ENCODE results near the gene VN1R5.
"Not testable (repeated sequence)": the region's sequence is repeated elsewhere in the genome, so short reads cannot be mapped to it uniquely, and the experiment has no call there.

Gene VN1R5

DNA sequence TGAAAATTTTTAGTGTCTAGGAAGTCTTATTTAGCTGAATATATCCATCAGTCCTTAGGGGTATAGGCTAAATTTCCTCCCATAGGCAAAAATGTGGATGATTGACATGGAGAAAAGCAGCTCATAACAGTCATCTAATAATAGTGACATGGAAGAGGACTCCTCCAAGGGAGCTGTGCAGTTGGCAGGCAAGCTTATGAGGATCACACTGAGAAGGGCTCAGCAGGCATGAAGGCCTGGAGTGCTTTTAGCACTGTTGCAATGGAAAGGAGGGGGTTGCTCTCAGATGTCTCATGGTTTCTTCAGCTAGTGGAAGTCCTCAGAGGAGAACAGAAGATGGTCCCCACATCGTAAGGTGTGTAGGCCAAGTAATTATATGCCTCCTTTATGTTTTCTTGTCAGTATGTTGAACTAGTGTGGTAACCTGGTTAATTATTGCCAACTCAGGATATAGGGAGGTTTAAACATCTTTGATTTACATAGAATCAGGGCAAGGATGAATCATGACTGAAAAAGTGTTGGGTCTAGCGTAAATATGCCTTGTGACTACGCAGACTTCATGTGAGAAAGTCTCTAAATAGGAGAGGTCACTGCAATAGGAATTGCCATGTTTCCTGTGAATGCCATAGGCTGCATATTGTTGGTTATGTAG is 18.9 kb downstream of the VN1R5 start:
- DNase-seq = no peak

DNA sequence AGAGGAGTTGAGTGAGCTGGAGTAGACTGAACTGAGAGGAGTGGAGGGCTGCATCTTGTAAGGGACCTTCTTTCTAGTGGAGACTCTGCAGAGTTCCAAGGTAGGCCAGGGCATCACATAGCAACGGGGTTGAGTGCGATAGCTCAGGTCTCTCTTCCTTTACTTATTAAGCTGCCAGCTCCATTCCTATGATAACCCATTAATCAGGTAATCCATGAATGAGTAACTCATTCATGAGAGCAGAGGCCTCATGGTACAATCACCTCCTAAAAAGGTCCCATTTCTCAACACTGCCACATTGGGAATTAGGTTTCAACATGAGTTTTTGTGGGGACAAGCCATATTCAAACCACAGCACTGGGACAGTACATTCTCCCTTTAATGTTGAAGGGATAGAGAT is 21.3 kb downstream of the VN1R5 start:
- no peak for DNase-seq

DNA sequence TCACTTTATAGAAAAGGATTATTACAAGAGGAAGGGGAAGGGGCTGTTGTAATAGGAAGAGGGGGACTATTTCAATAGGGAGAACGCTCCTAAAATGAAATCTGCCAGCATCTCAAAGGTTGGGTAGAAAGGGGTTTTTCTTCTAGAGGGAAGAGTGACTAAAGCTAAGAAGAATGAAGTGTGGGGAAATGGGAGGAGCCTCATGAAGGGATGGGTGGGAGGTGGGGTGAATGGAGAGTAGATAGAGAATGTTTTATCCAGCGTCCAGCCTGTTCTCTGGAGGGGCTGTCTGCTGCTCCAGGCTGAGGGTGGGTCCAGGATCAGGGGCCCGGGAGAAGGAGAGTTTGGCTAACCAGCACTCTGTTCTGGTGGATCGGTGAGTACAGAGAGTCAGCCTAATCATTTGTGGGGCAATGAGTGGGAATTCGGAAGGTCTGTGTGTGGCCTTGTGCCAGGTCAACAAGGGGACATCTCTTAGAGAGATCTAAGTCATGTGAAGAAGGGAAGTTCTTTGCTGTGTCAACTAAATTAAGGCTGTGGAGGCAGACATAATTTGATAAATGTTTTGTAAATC is 25.2 kb downstream of the VN1R5 start:
- DNase-seq = no peak

DNA sequence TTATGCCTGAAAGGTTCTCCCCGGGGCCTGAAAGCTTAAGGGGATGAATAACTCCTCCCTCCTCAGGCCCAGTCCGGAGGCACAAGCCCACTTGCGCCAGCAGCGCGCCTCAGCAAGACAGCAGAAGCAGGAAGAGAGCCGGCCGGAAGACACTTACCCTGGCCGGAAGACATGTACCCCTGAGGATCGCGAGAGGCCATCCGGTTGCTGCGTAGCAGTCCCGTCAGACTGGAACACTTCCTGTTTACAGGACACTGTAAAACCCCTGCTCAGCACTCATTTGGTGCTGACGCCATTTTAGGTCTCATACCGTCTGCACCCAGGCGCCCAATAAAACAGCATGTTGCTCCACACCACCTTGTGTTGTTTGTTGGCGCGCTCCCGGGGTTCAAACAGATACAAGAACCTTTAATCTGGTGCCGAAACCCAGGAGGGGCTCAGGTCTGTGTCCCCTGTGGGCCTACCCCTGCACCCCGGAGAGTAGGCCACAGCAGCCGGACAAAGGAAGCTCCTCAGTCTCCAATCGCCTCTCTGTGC is 30.3 kb downstream of the VN1R5 start:
- DNase-seq = no peak

DNA sequence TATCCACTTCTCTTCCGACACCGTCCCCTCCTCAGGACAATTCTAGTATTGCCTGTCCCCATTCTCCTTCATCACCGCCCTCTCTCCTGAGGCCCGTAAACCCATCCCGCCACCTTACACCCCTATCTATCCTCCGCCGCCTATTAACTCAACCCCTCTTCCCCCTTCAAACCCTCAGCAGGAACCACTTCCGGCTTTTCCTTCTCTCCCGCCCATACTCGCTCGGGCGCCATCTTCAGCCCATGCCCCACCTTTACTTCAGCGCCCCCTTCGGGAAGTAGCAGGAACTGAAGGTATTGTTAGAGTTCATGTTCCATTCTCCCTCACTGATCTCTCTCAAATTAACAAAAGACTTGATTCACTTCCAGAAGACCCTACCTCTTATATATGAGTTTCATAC is 31.6 kb downstream of the VN1R5 start:
- no peak for DNase-seq

DNA sequence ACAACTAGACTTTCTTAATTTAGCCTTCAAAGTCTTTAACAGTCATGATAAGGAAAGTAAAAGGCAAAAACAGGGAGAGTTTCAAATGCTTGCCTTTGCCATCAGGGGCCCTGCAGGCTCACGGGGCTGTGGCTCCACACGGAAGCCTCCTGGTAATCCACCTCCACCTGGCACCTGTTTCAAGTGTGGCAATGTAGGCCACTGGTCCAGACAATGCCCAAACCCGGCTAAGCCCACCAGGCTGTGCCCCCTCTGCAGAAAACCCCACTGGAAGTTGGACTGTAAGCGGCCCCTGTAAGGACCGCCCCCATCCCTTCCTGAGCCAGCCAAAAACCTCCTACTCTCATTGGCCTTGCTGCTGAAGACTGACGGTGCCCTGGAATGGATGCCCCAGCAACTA is 32.5 kb downstream of the VN1R5 start:
- no peak for DNase-seq

DNA sequence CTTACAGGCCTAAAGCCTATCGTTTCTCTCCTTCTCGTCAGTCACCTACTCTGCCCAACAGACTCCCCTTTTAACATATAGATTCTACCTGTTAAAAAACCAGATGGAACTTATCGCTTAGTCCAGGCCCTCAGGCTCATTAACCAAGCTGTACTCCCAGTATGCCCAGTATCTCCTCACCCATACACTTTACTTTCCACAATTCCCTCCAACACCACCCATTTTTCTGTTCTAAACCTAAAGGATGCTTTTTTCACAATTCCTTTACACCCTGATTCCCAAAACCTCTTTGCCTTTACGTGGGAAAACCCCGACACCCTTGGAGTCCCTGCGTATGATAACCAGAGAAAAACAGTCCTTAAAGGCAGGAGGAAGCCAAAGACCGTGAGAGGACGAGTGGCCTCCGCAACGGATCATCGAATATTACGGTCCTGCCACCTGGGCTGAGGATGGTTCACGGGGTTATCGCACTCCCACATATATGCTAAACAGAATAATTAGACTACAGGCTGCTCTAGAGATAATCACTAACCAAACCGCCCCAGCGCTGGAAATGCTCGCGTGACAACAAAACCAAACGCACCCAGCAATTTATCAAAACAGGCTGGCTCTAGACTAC is 33.5 kb downstream of the VN1R5 start:
- not testable (repeated sequence) for DNase-seq

DNA sequence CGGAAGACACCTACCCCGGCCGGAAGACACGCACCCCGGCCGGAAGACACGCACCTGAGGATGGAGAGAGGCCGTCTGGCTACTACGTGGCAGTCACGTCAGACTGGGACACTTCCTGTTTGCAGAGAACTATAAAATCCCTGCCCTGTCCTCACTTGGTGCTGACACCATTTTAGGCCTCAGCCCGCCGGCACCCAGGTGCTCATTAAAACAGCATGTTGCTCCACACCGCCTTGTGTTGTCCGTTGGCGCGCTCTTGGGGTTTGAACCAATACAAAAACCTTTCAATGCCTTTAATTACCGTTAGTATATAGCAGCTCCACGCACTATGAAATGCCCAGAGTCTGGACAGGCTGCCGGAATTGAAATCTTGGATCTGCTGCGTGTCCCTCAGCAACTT is 34.7 kb downstream of the VN1R5 start:
- DNase-seq = no peak

DNA sequence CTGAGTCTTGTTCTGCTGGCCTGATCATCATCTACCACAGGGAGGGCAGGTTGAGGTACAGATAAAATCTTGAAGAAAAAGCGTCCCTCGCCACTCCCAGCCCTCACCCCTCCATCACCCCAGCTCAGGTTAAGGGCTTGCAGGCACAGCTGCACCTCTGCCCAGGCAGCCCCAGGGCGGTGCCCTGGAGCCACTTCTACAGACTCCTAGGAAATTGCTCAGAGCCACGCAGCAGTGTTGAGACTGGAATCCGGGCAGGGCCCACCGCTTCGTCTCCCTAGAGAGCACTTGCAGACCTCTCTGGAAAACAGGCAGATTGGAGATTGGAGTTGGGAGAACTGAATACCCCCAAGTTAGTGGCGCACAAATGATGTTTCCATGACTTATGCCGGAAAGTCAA is 35.3 kb downstream of the VN1R5 start:
- no peak for DNase-seq

DNA sequence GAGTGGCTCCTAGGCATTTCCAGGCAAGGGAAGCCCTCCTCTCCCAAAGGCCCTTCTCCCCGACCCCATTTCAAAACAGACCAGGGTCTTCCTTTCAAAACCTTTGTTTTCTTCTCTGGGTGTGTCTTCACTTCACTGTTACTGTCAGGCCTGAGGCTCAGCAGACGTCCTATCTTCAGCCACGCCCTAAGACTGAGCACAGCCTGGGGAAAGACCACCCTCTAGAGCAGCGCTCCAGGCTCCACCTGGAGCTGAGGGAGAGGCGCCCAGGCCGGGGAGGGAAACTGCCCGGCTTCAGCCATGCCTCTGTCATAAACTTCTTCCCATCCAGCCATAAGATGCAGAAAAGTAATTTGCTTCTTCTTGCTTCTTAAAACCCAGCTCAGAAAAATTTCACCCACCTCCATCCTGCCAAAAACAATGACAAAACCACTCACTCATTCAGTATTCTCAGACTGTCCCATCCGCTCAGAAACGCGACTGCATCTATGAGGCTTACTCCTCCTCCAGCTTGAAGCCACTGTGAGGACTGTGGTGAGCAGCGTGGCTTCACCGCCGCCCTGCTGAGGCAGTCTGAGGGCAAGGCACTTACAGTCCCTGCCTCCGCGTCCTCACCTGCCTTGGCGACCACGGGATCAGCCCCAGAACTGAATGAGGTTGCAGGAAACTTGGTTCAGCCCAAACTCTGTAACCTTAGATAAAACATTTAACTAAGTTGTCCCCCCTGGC is 36.1 kb downstream of the VN1R5 start:
- DNase-seq = no peak

DNA sequence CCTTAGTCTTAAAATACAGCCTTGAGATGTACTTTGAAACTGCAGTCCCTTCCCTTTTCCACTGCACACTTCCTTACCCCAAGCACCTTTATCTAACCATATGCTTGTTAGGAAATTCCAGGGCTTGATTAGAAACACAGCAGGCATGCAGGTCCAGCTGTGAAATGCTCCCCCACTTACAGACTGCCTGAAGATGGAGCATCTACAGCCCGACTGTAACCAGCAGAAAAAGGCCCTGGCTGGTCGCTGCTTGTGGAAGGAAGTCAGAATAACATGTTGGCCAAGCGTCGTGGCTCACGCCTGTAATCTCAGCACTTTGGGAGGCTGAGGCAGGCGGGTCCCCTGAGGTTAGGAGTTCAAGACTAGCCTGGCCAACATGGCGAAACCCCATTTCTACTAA is 37.2 kb downstream of the VN1R5 start:
- no peak for DNase-seq

DNA sequence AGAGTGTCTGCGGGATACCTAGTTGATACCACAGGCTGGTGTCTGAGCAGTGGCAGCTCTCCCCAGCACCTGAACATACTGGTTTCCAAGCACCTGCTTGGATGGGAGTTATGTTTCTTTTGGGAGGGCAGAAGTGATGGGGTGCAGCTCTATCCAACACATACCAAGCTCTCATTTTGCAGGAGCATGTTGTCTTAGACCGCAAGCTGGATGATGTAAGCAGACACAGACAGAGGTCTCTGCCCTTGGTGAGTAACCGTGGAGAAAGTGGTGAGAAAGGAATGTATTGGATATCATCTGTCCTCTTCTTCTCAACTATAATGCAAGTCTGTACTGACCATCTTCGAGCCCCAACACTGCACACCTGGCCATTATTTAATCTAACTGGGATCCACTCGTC is 38.4 kb downstream of the VN1R5 start:
- DNase-seq = no peak

DNA sequence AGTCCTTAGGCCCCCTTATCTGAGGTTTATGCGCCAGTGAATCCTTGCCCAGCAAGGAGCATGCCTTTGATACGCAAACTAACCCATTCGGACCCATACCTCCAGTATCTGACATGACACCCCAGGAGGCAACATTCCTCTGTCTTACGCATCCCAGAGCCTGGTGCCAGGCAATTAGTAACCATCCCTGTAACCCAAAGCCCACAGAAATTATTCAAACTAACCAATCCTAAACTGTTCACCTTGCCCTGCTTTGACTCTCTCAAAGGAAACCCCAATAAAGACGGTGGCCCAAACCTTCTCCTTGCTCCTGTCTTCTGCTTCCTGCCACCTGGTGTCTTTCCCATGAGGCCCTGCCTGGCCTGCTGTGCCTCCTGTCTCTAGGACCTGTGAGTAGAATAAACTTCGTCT is 39.4 kb downstream of the VN1R5 start:
- DNase-seq = no peak

DNA sequence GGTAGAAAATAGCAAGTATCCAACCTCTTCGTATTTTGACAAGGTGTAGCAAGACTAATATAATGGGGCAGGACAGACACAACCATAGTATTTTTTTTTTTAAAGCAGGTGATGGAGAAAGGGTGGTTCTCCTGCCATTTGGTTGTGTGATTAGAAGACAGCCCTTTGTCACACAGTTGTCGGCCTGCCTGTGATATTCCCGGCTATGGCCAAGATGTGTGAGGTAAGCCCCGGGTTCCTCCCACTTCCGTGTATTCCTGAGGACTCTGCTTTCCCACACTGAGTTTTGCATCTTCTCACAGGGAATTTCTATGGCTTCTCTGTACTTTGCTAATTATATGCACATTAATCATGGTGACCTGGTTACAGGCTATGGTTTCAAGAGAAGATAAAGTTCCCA is 39.9 kb downstream of the VN1R5 start:
- DNase-seq = no peak

DNA sequence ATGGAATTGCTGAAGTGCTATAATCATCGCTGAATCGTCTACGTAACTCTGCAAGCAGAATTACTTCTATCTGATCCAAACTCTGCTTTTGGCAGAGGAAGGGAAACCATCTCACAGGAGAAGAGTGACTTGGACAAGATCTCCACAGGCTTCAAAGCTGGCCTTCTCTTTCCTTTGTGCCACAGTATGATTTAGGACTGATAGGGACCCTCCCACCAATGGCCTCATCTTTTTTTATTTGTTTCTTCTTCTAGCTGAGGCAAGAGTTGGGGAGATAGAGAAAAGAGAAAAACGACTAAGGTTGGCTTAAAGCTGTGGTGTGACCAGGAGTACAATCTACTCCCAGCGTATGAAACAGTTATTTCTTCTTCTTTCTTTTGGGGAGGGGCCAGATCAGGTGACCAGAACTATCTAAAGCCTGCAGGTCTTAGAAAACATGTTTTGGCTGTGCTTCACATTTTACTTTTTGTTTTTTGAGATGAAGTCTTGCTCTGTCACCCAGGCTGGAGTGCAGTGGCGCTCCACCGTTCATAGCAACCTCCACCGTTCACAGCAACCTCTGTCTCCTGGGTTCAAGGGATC is 40.8 kb downstream of the VN1R5 start:
- DNase-seq = no peak

DNA sequence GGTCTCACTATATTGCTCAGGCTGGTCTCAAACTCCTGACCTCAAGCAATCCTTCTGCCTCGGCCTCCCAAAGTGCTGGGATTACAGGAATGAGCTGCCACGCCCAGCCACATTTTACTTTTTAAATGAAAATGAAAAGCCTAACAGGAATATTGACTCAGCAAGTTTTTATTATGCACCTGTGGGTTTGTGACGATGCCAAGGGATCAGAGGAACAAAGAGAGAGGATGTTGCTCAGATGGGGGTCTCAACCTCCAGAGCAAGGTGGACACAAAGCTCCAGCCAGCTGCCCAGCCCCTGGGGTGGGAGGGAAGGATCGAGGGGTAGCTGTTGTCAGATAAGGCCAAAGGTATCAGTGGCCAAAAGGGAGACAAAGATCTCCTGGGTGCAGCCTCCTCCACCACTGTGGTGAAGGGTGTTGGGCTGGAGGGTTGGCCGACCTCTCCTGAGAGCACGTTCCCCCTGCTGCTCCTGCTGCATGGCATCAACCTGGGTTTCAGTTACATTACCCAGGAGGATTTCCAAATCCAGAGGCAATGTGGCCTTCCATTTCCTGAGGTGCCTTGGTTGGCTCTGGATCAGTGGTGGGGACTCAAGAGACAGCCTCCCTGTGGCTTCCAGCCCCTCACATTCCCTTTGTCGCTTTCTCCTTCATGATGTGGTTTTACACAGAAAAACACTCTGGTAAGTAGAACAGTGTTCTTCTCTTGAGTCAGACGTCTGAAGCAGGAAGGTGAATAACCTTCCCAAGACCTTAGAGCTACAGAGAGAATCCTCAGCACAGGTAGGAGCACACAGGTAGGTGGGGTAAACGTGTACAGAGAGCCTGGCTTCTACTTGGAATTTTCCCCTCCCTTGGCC is 41.6 kb downstream of the VN1R5 start:
- no peak for DNase-seq

DNA sequence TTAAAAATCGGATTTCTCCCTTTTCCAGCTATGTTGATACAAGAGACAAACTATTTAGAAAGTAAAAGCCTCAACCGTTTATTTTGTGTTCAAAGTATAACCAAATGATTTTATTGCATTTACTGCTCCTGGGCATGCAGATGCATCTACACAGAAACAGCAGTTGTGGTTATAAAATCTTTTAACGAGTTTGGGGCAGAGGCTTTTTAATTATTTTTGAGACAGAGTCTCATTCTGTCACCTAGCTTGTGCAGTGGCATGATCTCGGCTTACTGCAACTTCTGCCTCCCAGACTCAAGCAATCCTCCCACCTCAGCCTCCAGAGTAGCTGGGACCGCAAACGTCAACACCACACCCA is 42.2 kb downstream of the VN1R5 start:
- no peak for DNase-seq

DNA sequence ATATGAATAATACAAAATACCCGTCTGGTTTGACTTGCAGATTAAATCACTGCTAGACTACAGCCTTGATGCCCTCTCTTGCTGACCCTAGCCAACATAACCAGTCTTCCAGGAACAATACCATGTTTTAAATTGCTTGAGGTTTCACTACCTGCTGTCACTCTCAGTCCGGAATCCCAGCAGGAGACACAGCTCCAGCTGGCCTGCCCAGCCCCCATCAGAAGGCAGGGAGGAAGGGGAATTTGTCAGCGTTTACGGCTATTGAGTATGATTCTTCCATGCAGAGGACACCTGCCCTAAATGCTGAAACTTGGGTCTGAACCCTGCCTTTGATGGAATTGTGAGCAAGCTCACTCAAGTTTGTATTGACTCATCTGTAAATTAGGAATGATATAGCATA is 42.8 kb downstream of the VN1R5 start:
- no peak for DNase-seq

DNA sequence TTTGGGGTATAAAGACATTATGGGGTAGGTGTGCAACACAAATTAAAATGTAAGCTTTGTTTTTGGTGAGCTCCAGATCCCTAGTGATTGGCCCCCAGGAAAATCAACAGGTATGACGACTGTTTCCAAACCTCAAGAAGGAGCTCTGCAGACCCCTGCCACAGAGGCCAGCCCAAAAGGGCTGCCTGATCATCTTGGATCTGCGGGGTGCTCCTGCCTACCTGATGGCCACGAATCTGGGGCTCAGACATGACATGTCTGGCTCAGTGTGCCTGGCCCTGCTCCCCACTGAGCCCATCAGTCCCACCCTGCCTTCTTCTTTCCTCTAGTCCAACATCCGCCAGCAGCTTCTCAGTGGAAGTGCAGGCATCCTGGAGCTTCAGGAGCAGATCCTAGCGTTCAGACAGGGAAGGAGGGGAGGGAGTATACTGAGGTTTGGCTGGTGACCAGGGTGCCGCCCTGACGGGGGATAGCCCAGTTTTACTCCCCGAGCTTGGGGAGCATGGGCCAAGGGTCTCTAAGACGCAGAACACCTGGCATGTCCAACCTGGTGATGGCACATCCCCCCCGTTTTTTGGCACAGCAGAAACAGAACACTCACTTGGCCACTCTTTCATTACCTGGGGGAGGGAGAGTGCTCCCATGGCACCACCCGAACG is 44.0 kb downstream of the VN1R5 start:
- DNase-seq = no peak

DNA sequence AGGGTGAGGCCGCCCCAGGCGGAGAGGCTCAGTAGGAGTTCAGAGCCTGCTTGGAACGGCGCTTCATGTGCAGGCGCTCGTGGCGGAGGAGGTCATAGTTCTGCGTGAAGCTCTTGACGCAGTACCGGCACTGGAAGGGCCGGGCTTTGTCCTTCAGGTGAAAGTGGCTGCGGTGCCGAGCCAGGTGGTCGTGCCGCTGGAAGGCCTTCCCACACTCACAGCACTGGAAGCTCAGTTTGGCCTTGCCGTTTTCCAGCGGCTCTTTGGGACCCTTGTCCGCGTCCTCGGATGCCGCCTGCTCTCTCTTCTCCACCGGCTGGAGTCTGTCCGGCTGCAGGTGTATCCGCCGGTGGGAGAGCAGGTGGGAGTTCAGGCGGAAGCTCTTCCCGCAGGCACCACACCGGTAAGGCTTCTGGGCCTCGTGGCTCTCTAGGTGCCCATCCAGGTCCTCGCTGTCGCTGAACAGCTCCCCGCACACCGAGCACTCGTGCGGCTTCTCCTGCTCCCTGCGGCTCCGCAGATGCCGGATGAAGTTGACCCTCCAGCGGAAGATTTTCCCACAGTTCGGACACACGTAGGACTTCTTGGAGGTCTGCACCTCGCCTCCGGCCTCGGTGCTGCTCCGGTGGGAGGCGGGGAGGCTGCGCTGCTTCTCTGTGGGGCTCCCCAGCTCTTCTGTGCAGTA is 44.8 kb downstream of the VN1R5 start:
- DNase-seq = no peak

DNA sequence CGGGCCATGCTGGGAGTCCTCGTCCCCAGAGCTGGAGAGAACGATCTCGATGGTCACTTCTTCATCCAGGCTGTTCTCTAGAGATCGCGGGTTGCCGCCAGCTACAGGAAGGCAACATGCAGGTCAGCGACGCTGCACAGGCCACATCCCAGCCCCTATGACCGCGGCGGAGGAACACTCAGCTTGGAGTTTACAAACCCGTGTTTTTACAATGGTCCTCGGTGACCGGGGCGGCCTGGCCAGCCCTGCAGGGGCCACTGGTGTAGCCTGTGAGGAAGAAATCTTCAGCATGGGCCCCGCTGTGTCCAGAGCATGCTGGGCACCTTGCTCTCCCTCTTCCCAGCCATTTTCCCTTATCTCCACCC is 45.3 kb downstream of the VN1R5 start:
- DNase-seq = no peak

DNA sequence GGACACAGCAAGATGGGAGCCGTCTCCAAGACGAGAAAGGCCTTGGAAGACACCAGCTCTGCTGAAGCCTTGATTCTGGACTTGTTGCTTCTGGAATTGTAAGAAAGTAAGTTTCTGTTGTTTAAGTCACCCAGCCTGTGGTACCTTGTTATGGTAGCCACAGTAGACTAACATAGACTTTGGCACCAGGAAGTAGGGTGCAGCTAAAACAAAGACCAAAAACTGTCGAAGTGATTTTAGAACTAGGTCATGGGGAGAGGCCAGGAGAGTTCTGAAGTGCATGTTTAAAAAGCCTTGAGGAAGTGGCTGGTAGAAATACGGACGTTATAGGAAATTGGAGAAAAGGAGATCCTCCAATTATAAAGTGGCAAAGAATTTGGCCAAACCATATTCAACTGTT is 47.3 kb downstream of the VN1R5 start:
- no peak for DNase-seq
